HepG2 (cell line): ENCODE results near the gene SMIM22.

Experiments used
- MEIS2 ChIP-seq: sonication (generic); formaldehyde crosslinking; IDR thresholded peaks from 2 replicates; pipeline ENCODE4 v1.9.0; 2021; ENCODE audit warnings: mild to moderate bottlenecking, missing genetic modification reagents
- ZNF24 ChIP-seq: fragments of 450-650 bp; IDR thresholded peaks from 2 replicates; pipeline ENCODE4 v1.6.1; 2017; ENCODE audit warnings: antibody characterized with exemption, mild to moderate bottlenecking
- TF ChIP-seq, protein P1 (sequence below): sonication (generic); formaldehyde crosslinking; conservative IDR thresholded peaks from 2 replicates; pipeline ENCODE4 v1.4.0; 2020; ENCODE audit warnings: missing genetic modification reagents

DNA sequence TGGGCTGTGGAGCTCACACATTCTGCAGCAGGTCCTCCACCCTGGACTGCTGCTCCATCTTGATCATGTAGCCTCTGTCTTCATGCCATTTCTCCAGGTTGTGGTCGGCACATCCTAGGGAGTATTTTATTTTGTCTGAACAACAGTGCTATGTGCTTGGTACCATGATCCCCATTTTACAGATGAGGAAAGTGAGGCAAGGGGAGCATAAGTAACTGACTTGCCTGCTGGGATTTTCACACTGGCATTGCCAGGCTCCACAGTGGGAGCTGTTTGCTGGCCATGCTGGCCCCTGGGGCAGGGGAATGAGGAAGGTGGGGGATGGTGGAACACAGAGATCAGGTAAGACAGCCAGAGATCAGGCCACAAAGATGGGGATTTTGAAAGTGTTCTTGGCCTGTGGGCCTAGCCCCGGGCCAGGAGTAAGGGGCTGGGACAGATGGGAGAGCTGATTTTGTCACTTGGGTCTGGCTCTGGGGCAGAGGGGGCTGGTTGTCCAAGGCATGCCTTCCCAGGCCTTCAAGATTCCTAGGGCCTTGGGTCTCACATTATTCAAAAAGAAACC, 18.9 kb upstream of the SMIM22 start:
- TF ChIP-seq MEIS2 (CRISPR knock-in tag) (no peak), ZNF24 (no peak)
- TF ChIP-seq, protein P1, sequence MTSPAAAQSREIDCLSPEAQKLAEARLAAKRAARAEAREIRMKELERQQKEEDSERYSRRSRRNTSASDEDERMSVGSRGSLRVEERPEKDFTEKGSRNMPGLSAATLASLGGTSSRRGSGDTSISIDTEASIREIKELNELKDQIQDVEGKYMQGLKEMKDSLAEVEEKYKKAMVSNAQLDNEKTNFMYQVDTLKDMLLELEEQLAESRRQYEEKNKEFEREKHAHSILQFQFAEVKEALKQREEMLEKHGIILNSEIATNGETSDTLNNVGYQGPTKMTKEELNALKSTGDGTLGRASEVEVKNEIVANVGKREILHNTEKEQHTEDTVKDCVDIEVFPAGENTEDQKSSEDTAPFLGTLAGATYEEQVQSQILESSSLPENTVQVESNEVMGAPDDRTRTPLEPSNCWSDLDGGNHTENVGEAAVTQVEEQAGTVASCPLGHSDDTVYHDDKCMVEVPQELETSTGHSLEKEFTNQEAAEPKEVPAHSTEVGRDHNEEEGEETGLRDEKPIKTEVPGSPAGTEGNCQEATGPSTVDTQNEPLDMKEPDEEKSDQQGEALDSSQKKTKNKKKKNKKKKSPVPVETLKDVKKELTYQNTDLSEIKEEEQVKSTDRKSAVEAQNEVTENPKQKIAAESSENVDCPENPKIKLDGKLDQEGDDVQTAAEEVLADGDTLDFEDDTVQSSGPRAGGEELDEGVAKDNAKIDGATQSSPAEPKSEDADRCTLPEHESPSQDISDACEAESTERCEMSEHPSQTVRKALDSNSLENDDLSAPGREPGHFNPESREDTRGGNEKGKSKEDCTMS (CRISPR knock-in tag), result no peak
